ENCODE results near the gene OR6N1.

OR6N1 gene, protein sequence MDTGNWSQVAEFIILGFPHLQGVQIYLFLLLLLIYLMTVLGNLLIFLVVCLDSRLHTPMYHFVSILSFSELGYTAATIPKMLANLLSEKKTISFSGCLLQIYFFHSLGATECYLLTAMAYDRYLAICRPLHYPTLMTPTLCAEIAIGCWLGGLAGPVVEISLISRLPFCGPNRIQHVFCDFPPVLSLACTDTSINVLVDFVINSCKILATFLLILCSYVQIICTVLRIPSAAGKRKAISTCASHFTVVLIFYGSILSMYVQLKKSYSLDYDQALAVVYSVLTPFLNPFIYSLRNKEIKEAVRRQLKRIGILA

DNA sequence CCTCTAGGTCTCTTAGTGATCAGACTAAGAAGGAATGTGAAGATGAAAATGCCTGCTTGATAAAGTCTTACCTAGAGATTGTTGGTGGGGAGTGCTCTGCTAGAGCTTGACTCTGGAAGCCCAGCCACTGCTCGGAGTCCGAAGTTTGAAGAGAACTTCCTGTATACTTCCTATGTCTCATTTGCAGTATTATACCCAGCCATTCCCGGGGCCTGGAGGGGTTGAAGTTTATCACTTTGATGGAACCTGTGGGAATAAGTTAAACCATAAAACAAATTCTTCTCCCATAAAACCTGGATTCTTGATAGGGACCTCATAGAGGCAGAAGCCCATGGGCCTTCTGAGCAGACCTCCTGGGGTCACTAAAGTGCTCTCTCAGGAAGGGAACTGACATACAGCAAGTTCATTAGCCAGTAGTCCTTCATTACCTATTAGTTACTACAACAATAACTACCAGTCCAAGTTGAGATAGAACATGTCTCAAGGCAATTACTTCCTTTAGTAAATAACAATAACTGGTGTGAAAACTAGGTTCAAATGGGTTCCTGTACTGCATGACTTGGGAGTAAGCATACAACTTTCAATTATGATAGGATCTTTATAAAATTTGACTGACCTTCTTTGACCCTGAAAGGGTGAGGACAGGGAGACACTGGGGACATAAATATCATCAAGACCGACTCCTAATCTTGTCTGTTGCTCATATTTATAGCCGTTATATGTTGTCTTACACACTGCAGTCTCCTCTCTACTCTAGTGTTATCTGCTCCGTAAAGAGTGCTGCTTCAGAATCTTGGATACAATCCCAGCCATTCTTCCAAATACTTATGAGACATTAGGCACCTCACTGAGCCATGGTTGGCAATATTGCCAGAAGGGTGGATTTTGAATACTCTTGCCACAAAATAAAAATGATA lies at the start of gene OR6N1:
OR6N1 (minus strand) TSS at position 246 of the 917 bp plus-strand sequence. CDS start 5,513 bp downstream, outside the sequence.
- no peak for DNase-seq (ENCODE audit: low read depth)

DNA sequence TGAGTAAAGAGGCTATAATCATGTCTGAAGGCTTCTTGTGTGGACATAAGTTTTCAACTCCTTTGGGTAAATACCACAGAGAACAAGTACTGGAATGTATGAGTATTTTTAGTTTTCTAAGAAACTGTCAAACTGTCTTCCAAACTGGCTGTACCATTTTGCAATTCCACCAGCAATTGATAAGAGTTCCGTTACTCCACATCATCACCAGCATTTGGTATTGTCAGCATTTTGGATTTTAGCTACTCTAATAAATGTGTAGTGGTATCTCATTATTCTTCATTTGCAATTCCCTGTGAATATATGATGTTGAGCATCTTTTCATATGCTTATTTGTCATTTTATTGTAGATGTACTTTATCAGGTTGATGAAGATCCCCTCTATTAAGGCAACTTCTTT lies 49.7 kb upstream of the OR6N1 start:
- no peak for DNase-seq (ENCODE audit: low read depth)

DNA sequence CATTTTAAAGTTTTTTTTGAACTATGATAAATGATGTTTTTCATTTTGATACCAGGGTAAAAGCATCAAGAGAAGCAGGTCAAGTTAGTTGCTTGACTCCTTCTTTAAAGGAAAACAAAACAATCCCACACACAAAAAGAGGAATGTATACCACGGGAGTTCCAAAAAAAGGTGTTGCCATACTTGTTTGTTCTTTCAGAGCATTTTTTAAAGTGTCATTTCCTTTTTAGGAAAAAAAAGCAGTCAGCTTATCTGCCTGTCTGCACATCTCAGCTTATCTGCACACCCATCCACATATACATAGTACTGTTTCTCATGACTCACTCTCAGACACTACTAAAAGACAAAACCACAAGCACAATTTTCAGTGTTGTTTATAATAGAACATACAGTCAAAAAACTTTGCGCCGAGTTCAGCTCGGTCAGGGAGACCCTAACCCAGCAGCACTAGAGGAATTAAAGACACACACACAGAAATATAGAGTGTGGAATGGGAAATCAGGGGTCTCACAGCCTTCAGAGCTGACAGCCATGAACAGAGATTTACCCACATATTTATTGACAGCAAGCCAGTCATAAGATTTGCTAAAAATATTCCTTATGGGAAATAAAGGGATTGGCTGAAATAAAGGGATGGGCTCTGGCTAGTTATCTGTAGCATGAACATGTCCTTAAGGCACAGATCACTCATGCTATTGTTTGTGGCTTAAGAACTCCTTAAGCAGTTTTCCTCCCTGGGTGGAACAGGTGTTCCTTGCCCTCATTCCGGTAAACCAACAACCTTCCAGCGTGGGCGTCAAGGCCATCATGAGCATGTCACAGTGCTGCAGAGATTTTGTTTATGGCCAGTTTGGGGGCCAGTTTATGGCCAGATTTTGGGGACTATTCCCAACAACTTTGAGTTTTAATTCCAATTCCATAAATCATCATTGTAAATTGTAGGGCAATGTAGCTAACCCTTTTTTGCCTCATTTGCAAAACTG lies 47.8 kb upstream of the OR6N1 start:
- no peak for DNase-seq (ENCODE audit: low read depth)

DNA sequence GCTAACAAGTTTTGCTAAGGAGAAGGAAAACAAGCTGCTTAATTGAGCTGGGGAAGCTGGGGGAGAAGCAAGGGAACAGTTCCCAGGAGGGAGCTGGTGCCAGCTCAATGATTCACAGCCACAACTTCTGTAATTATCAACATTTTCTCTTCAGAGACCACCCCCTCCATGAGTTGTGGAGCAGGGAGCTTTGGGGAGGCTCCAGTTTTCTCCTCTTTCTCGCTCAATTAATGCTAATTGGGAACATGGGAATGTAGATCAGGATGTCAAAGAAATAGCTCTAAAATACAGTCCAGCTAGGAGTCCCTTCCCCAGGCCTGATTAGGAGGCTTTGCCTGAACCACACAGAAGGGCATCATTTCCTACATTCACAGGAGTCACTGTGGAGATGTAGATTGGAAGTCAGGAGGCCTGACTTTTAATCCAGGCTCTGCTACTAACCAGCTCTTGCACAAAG lies 47.0 kb upstream of the OR6N1 start:
- no peak for DNase-seq (ENCODE audit: low read depth)

DNA sequence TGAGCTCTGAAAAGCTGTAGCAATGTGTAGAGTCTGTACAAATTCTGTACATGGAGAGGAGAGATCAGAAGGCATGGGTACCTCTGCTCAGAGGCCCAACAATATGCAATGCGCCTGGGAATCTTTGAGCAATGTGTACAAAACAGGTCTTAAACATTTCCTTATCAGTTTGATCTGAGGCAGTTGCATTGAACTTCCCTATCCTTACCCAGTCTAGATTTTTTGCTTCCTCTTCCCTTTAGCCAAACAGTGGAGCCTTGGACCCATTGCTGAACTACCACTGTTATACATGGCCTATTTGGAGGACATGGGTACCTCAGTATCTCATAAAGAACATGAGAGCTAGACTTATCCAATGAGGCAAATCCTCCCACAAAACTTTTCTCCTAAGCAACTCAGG lies 46.6 kb upstream of the OR6N1 start:
- no peak for DNase-seq (ENCODE audit: low read depth)

DNA sequence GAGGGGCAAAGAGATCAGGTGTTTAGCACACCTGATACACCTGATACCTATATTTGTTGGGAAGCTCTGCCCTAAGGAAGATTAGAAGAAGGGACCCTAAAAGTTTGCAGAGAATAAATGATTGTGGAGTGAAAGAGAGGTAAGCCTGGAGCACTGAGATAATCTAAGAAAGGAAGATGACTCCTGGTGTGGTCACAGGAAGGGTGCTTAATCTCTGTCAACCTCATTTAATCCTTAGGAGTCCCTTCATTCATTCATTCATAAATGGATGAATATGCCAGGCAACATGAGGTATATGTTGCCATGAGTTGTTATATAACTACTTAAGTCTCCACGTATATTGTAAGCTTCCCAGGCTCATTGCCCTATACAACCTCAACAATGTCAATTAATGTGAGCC lies 43.0 kb upstream of the OR6N1 start:
- no peak for DNase-seq (ENCODE audit: low read depth)

DNA sequence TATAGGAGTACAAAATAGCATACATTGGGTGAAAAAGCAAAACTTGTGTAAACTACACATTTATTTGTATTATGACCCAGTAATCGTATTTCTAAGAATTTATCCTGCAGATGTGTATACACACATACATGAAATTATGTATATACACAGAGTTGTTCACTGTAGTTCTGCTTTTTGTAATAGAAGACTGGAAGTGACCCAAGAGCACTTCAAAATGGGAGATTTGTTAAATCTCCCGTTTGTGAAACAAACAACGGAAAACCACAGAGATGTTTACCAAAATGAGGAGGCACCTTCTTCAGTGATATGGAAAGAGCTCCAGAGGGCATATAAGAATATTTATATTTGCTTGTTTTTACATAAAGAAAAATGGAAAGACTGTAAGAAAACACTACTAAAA lies 41.2 kb upstream of the OR6N1 start:
- DNase-seq (ENCODE audit: low read depth) = no peak

DNA sequence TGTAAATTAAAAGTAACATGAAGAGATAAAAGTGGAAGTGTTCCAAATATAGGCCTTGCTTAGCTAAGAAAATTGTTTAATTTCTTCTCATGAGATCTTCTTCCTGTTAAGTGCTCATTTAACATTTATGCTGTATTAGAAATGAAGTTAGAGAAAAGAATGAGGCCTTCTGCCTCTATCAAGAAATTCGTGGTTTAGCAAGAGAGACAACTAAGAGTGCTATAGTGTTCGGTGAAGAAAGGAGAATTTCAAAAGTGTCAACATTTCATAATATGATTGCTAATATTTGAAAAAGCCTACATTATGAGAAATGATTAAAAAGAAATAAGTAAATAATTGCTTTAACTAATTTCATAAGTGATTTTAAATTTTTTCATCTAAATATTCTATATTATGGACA lies 40.3 kb upstream of the OR6N1 start:
- DNase-seq (ENCODE audit: low read depth) = no peak

DNA sequence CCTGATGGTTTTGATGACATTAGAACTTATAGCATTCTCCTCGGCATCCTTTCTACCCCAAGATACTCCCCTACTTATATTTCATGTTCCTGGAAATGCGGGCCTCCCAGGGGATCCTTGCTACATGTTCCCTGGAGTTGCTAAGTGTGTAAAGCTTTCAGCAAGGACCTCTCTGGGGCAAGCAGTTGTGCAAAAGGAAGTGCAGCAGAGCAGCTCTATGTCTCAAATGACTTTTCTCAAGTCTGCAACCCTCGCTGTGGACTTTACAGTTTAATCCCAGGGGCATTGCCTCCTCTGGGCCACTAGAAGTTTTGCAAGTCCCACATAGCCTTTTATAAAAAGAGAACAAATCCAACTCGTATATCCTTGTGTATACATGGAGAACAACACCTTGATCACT lies 38.3 kb upstream of the OR6N1 start:
- DNase-seq (ENCODE audit: low read depth) = no peak

DNA sequence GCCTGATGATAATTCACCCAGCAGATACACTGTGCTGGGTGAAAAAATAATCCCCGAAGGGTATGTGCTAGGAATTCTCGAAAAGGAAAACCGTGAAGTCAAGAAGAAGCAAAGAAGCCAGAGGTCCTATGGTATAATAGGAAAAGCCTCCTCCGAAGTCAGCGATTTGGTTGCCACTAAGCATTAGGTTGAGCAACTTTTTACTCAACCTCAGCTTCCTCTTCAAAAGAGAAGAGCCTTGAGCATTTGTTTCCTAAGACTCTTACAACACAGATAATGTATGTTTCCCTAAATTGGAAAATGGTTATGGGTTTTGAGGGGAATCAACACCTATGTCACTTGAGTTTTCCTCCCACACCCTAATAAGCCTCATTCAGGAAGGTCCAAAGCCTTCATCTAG lies 37.9 kb upstream of the OR6N1 start:
- DNase-seq (ENCODE audit: low read depth) = no peak

DNA sequence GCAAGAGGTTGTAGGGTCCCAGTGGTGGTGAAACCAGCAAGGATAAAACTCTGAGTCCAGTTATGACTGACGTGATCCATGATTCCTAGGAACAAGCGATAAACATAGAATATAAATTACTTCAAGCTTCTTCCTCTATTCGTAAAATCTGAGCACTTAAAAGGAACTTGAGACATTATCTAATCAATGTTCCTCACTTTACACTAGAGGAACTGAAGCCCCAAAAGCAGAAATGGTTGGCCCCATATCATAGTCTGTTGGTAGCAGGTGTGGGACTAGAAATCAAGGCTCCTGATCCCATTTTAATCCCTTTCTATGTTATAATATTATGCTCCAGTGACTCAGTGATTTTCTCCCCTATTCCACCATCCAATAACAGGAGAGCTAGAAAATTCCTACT lies 37.3 kb upstream of the OR6N1 start:
- no peak for DNase-seq (ENCODE audit: low read depth)

DNA sequence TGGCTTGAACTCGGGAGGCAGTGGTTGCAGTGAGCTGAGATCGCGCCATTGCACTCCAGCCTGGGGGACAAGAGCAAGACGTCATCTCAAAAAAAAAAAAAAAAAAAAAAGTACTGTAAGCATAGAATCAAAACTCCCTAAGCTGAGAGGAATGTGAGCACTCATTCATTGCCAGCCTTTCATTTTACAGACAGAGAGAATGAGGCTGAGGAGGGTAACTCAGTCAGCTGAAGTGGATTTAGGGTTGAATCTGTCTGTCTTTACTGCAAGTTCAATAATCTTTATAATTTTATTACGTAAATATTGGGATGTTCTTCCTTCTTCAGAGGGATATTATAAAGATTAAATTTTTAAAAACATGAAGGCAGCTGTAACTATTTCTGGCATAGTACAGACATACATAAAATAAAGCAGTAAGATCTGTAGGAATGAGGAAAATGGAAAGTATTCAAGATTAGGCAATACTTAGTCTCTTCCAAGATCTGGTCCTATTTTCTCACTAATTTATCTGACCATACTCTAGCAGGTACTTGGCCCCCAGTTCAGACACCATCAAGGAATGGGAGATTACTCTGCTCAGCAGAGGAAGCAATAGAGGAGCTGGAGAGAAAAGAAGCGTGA lies 35.0 kb upstream of the OR6N1 start:
- DNase-seq (ENCODE audit: low read depth) = no peak

DNA sequence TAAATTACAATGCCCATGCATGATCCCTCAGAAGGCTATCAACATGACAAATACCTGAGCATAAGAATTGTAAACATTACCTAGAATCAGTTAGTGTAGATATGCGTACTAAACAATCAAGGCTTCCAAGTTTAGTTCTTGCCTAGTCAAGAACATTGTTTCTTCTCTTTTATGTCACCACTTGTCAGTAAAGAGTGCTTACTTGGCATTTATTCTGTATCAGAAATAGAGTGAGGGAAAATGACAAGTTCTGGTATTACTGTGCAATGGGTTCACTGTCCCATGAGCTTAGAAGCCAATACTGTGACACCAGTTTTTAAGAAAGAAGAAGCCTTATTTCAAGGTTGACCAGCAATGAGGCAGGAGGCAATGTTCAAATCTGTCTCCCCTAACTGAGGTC lies 31.7 kb upstream of the OR6N1 start:
- DNase-seq (ENCODE audit: low read depth) = no peak

DNA sequence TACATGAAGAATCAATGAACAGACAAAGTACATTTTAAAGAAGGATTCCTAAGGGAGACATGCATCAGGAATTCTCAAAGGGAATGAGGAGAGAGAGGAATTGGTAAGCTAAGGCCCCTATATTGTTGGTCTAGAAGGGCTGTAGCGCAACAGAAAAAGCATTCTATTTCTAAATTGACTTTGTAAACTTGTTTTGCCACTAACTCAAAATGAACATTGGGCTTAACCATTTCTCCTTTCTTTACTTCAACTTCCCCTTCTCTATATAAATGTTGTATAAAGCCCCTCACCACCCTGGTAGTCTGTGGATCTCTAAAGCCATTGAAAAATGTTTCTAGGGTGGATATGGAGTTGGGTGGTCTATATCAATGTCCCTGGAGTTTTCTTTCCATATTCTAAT lies 29.4 kb upstream of the OR6N1 start:
- no peak for DNase-seq (ENCODE audit: low read depth)

DNA sequence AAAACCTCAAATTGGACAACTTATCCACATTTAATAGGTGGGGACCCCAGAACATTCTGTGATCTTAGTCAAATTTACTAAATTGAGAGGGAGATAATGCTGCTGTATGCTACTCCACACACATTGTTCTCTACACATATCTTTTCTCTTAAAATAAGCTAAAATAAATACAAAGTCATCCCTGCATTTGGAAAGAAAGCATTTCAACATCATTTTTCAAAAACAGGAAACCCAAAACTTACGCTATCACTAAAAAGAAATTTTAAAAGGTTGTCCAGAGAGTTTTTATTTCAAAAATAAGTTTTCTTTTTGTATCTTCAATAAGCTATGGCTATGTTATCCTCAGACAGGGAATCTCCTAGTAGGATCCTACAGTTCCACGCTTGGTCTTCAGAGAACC lies 28.5 kb upstream of the OR6N1 start:
- DNase-seq (ENCODE audit: low read depth) = no peak

DNA sequence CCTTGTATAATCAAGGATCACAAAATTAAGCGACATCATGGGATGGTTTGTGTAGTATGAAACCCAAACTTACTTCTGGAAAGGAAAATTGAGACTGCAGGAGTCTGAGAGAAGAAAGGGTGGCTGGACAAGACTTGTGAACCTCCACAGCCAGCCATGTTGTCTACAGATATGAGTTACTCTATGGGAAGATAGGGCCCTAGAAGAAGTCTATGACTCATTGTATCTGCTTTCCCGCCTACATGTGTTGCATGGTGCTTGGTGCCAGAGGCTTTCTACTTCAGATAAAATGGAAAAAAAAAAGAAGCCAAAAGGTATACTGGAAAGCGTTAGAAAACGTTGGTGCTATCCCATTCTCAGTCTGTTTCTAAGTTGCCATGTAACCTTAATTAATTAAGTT lies 27.7 kb upstream of the OR6N1 start:
- DNase-seq (ENCODE audit: low read depth) = no peak

DNA sequence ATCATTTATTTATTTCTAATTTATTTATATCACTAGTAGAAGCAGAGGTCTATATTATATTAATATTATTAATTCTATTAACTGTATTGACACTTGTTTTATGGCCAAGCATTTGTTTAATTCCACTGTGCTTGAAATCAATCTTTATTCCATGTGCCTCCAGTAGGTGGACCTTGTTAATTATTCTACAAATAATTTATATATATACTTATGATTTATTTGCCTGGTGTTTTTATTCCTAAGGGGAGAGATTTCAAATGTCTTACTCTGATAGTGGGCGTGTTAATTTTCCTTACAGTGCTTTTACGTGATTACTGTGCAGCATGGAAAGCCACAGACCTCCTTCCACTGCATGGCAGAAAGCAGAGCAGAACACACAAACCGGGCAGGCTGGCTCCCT lies 26.5 kb upstream of the OR6N1 start:
- no peak for DNase-seq (ENCODE audit: low read depth)

DNA sequence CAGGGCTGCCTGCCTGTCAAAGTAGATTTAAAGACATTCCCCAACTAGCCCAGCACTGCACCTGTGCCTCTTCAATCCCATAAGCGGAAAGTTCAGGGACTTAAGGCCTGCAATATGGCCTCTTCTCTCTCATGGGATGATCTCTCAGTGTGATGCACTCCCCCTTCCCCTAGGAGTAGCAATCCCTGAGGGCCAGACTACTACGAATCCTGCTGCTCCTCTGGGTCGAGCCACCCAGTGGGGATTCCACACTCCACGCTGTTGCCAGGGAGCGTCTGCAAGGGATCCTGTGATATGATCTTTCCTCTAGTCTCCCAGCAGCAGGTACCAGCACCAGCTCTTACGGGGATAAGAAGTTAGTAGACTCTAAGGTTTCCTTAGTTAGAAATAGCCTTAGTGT lies 22.3 kb upstream of the OR6N1 start:
- DNase-seq (ENCODE audit: low read depth) = no peak

DNA sequence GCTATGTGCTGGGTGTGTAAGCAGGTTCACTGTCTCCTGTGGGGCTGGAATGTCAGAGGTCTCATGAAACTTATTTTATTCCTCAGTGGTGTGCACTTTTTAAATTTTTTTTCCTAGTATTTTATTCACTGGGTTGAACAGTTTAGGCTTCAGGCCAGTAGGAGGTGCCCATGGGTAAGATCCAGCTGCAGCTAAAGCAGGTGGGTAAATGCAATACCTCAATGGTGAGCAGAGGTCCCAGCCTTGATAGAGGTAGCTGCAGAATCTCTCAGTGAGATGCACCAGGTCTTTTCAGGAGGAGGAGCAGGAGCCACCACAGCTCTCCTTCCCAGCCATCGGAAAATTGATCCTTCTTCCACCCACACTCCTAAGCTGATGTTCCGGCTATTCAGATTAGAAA lies 21.6 kb upstream of the OR6N1 start:
- DNase-seq (ENCODE audit: low read depth) = no peak

DNA sequence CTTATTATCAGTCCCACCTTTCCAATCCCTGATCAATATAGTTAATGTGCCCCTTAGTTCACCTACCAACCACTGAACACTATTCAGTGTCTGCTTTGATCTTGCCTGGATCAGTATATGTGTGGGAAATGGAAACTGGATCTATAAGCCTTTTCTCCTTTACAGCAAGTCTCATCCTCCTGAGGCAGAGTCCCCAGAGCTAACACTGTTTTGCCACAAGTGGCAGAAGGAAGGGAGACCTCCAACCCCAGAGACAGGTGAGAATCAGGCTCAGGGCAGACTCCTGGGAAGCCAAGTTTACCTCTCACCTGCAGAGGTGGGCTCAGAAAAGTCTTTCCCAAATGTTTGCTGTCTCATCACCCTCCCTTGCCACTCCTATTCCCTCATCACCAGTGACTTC lies 9.1 kb upstream of the OR6N1 start, which contains the start of gene OR6N2:
OR6N2 (minus strand) TSS at position 101 of the 400 bp plus-strand sequence. CDS start 3,569 bp downstream, outside the sequence.
- no peak for DNase-seq (ENCODE audit: low read depth)

DNA sequence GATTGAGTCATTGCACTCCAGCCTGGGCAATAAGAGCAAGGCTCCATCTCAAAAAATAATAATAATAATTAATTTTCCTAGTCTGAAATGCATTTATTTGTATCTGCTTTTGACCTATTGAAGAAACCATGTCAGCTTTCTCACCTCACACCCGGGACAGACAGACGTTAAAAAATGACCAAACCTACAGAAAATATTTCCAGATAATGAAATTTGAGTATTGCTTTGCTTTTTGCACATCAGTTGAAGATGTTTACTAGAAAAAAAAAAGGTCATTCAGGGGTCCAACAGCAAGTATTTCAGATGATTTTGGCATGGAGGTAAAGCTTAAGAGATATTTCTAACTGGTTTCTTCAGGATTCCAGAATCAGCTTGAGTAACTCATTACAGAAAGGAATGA lies 17.6 kb downstream of the OR6N1 start, which contains the start of gene OR6K6:
OR6K6 (plus strand) TSS at position 301 of the 400 bp plus-strand sequence. CDS start 168 bp downstream, outside the sequence.
- no peak for DNase-seq (ENCODE audit: low read depth)

Measured in stimulated activated CD8-positive, alpha-beta memory T cell treated with anti-CD3 and anti-CD28 coated beads, Interleukin-12 subunit alpha, Interleukin-12 subunit beta, amount 100 ng/mL, for 4 hours (primary cell).